Activated B cell treated with CpG ODN at 0.5 μM for 24 hours (primary cell): ENCODE results near the gene MIGA2. TPM values are rescaled to one million over a fixed set of nuclear protein-coding genes. Genes with fewer than 3 reads are reported as not detected.

Experiments
- ATAC-seq: fragments of 200-7000 bp; cut with Tn5 transposase; one replicate; pipeline ENCODE4 v1.10.0; 2021; ENCODE audit warnings: low read depth, mild to moderate bottlenecking, moderate library complexity
- CTCF ChIA-PET: fragments of 350-600 bp; sonication (Branson Sonifier 250); formaldehyde crosslinking; loops from one replicate; lab custom pipeline; 2021; ENCODE audit warnings: antibody characterized with exemption; lab: Charles Lee
- POLR2A ChIA-PET: fragments of 350-600 bp; sonication (Branson Sonifier 250); formaldehyde crosslinking; loops from one replicate; lab custom pipeline; 2021; ENCODE audit warnings: antibody characterized with exemption; lab: Charles Lee
- DNase-seq: peaks from one replicate; pipeline ENCODE4 v3.0.0; 2022
- H3K27ac Mint-ChIP-seq: one replicate; pipeline ENCODE4 v1.8.0; 2020; ENCODE audit warnings: mixed read lengths
- H3K27me3 Mint-ChIP-seq: one replicate; pipeline ENCODE4 v1.8.0; 2021; ENCODE audit warnings: mixed read lengths
- H3K36me3 Mint-ChIP-seq: one replicate; pipeline ENCODE4 v1.8.0; 2021; ENCODE audit warnings: low read depth, mixed read lengths
- H3K4me1 Mint-ChIP-seq: one replicate; pipeline ENCODE4 v1.8.0; 2021; ENCODE audit warnings: mixed read lengths
- H3K4me3 Mint-ChIP-seq: one replicate; pipeline ENCODE4 v1.8.0; 2020; ENCODE audit warnings: mild to moderate bottlenecking, mixed read lengths
- H3K9me3 Mint-ChIP-seq: one replicate; pipeline ENCODE4 v1.8.0; 2020; ENCODE audit warnings: mixed read lengths
- CTCF ChIP-seq: fragments of 200-600 bp; IDR thresholded peaks from one replicate; pipeline ENCODE4 v1.8.0; 2022; ENCODE audit warnings: antibody characterized with exemption, mild to moderate bottlenecking
- intact Hi-C: fragments of 100-400 bp; cut with micrococcal nuclease; formaldehyde crosslinking; loops from one replicate; pipeline ENCODE4 v1.15.1; 2024
- total RNA-seq: library from RNA; stranded (reverse); gene quantifications from 2 replicates; pipeline ENCODE4 v1.2.3, GENCODE V29; 2022

The MIGA2 gene
- total RNA-seq, 1 donor from 2014 or later: 50.0 TPM

- DNase-seq: no peak
- H3K9me3 Mint-ChIP-seq: no peaks in the 10 kb centered on the region
- H3K27ac Mint-ChIP-seq: no peak overlapping the region
- no peak overlapping the region for H3K4me3 Mint-ChIP-seq
- ChIA-PET POLR2A (interaction anchor here (0.6 kb wide), 1 partner anchor 487 kb away, joined by 3 read pairs; no protein-coding TSS in a partner anchor), CTCF (no interaction called here)
- peaks cover 54% of the 10 kb centered on the region for H3K36me3 Mint-ChIP-seq
- H3K27me3 Mint-ChIP-seq: no peaks in the 10 kb centered on the region
- intact Hi-C loops: no loop called here
- TF ChIP-seq CTCF: no peak
- no peak for ATAC-seq
- H3K4me1 Mint-ChIP-seq: no peaks in the 10 kb centered on the region
Observed at GRCh38 chr9:129058965-129059795, 22.8 kb downstream of the MIGA2 start.

GRCh38 chr9:129059796-129060785 is 23.7 kb downstream of the MIGA2 start:
- H3K4me1 Mint-ChIP-seq: no peaks in the 10 kb centered on the region
- DNase-seq: no peak
- POLR2A ChIA-PET: interaction anchor here (0.6 kb wide), 1 partner anchor 486 kb away, joined by 3 read pairs; no protein-coding TSS in a partner anchor
- H3K27me3 Mint-ChIP-seq: no peaks in the 10 kb centered on the region
- peaks cover 53% of the 10 kb centered on the region for H3K36me3 Mint-ChIP-seq
- no peaks in the 10 kb centered on the region for H3K9me3 Mint-ChIP-seq
- ATAC-seq: no peak
- intact Hi-C loops: no loop called here
- CTCF ChIA-PET: no interaction called here
- no peak overlapping the region for H3K4me3 Mint-ChIP-seq
- H3K27ac Mint-ChIP-seq: no peak overlapping the region
- no peak for TF ChIP-seq CTCF

- CTCF ChIA-PET: no interaction called here
- H3K4me1 Mint-ChIP-seq: no peaks in the 10 kb centered on the region
- ATAC-seq: no peak
- no peak overlapping the region for H3K27ac Mint-ChIP-seq
- H3K36me3 Mint-ChIP-seq: peaks cover 60% of the 10 kb centered on the region
- no peak overlapping the region for H3K4me3 Mint-ChIP-seq
- H3K9me3 Mint-ChIP-seq: no peaks in the 10 kb centered on the region
- POLR2A ChIA-PET: no interaction called here
- DNase-seq: no peak
- H3K27me3 Mint-ChIP-seq: no peaks in the 10 kb centered on the region
- intact Hi-C loops: no loop called here
- TF ChIP-seq CTCF: no peak
Observed at GRCh38 chr9:129060991-129061390, 24.6 kb downstream of the MIGA2 start.

- ChIA-PET CTCF (no interaction called here), POLR2A (no interaction called here)
- H3K9me3 Mint-ChIP-seq: no peaks in the 10 kb centered on the region
- intact Hi-C loops: no loop called here
- no peak overlapping the region for H3K27ac Mint-ChIP-seq
- ATAC-seq: no peak
- peaks cover 53% of the 10 kb centered on the region for H3K36me3 Mint-ChIP-seq
- no peak for DNase-seq
- H3K4me3 Mint-ChIP-seq: no peak overlapping the region
- TF ChIP-seq CTCF: no peak
- H3K4me1 Mint-ChIP-seq: peaks cover under 1% of the 10 kb centered on the region
- no peaks in the 10 kb centered on the region for H3K27me3 Mint-ChIP-seq
Observed at GRCh38 chr9:129063061-129063460, 26.6 kb downstream of the MIGA2 start.

GRCh38 chr9:129064499-129064908 is 28.1 kb downstream of the MIGA2 start:
- ChIA-PET POLR2A (no interaction called here), CTCF (no interaction called here)
- no peak for ATAC-seq
- no peak for TF ChIP-seq CTCF
- Mint-ChIP-seq H3K4me1 (peaks cover 14% of the 10 kb centered on the region), H3K4me3 (no peak overlapping the region), H3K27me3 (no peaks in the 10 kb centered on the region), H3K36me3 (peaks cover 48% of the 10 kb centered on the region), H3K9me3 (no peaks in the 10 kb centered on the region), H3K27ac (no peak overlapping the region)
- DNase-seq: no peak
- intact Hi-C loops: no loop called here
